Measurements from ENCODE around the gene RUSC2.
"Not testable (repeated sequence)": the region's sequence is repeated elsewhere in the genome, so short reads cannot be mapped to it uniquely, and the experiment has no call there.

The RUSC2 gene

GRCh38 chr9:35489313-35490154 lies at the start of gene RUSC2:
RUSC2 (plus strand) TSS chr9:35490111; CDS start chr9:35546522, 56,411 bp downstream.
- DNase-seq (ENCODE audit: low read depth): peak; percentile 94

DNA sequence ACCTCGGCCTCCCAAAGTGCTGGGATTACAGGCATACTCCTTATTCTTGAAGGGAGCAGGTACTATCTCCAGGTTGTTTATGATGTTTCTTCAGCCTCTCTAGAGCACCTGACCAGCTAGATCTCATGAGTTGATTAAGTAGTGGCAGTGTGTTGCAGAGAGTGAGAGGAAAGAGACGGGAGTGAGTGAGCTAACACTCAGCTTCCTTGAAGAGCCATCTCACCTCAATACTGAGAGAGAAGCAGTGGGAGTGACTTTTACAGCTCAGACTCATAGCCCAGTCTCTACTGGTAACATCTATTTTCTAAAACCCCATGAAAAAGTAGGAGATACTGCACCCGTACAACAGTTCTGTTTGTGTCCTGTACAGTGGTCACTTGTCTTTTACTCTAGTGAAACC lies 43.9 kb upstream of the RUSC2 start:
- DNase-seq (ENCODE audit: low read depth): no peak

DNA sequence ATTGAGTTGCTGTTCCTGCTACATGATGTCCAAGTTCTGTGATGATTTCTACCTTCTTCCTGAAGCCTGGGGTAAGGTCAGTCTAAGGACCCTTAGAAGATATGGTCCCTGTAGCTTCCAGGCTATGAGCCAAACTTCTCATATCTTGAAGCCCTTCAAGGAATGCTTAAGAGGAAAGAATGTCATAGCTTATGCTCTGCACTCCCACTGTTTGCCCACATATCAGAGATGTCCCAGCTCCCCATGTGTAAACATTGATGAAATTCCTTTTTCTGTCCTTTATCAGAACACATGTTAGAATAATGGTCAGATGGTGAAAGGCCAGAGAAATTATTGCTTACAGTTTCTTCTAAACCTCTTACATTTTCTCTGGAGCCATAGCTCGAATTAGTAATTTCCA lies 41.4 kb upstream of the RUSC2 start:
- no peak for DNase-seq (ENCODE audit: low read depth)

- peak; percentile 10 for DNase-seq (ENCODE audit: low read depth)
These were observed 37.4 kb upstream of the RUSC2 start for GRCh38 chr9:35452481-35452880.

DNA sequence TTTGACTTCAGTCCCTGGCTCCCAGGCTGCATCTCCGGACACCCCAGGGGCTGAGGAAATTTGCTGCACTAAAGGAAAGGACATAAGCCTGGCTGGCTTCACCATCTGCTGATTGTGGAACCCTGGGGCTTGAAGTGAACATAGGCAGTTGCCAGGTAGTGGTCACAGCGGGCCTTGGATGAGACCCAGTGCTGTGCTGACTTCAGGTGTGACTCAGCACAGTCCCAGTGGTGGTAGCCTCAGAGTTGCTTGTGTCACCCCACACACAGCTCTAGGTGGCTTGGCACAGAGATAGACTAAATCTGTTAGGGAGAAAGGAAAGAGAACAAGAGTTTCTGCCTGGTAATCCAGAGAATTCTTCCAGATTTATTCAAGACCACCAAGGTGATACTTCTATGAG lies 36.1 kb upstream of the RUSC2 start:
- no peak for DNase-seq (ENCODE audit: low read depth)

GRCh38 chr9:35464141-35465025 lies 25.5 kb upstream of the RUSC2 start:
- peak; percentile 47 for DNase-seq (ENCODE audit: low read depth)

DNA sequence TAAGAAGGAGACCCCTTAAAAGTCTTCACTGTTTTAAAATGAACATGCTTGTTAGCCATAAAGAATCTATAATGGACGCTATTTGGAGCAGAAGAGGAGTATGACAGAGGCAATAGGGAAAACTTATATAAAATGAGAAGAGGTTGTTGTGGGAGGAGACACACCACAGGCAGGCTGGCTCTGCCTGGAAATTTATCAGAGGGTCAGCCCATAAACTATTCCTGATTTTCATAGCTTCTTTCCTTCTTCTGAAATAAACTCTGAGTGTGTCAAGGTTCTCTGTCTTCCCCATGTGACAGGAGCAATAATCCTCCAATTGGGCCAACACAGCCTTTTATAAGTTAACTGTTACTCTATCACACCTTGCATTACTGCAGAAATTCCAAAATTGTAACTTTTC lies 19.6 kb upstream of the RUSC2 start:
- no peak for DNase-seq (ENCODE audit: low read depth)

- DNase-seq (ENCODE audit: low read depth): peak; percentile 95
These were observed 19.0 kb upstream of the RUSC2 start for GRCh38 chr9:35470894-35471293.

- DNase-seq (ENCODE audit: low read depth): no peak
These were observed 13.3 kb upstream of the RUSC2 start for GRCh38 chr9:35476596-35476995.

- DNase-seq (ENCODE audit: low read depth): peak; percentile 85
These were observed 12.6 kb upstream of the RUSC2 start for GRCh38 chr9:35477211-35477855.

GRCh38 chr9:35478871-35479270 lies 11.0 kb upstream of the RUSC2 start:
- DNase-seq (ENCODE audit: low read depth): no peak

- DNase-seq (ENCODE audit: low read depth): peak; percentile 69
These were observed 8.4 kb upstream of the RUSC2 start for GRCh38 chr9:35481347-35481975.

DNA sequence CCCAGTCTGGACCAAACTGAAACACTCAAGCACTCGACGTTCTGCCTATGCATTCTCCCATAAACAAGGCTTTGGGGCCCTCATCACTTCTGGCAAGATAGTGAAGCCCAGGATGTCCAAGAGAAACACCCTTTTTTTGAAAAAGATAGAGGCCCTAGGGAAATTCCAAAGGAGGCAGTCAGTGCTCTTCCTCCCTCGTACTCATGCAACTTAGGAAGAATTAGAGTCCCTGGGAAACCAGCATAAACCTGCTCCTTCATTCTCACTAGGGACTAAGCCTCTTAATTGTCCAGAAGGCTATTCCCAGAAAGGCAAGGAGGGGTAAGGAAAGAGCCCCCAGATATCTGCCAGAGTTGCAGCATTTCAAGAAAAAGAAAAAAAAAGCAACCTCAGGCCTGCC lies 7.8 kb upstream of the RUSC2 start:
- no peak for DNase-seq (ENCODE audit: low read depth)

GRCh38 chr9:35484406-35484805 lies 5.5 kb upstream of the RUSC2 start:
- DNase-seq (ENCODE audit: low read depth): no peak

- DNase-seq (ENCODE audit: low read depth): no peak
These were observed 2.8 kb upstream of the RUSC2 start for GRCh38 chr9:35487081-35487480.

GRCh38 chr9:35488021-35488420 lies 1.9 kb upstream of the RUSC2 start:
- peak; percentile 80 for DNase-seq (ENCODE audit: low read depth)

DNA sequence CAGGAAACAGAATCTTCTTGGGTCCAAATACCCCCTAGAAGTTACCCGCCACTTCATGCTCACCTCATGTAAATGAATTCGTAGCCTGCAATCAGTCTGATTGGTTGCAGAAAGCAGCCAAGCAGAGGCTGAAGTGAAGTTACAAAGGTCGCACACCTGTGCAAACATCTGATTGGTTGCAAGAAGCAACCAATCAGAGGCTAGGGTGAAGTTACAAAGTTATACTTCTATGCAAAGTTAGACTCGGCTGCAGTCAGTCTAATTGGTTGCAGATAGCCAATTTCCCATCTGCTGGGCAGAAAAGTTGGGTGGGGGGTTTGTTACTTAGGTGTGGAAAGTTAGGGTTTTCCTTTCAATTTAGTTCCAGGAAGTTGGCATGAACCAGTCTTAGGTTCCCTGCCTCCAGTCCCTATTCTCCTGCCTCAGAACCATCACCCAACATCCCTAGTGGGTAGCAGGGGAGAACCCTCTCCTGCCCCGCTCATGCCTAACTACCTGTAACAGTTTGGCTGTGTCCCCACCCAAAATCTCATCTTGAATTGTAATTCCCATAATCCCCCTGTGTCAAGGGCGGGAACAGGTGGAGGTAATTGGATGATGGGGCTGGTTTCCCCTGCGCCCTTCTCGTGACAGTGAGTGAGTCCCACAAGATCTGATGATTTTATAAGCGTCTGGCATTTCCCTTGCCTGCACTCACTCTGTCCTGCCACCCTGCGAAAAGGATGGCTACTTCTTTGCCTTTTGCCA lies 1.2 kb upstream of the RUSC2 start:
- no peak for DNase-seq (ENCODE audit: low read depth)

GRCh38 chr9:35490155-35490909 lies 421 bp downstream of the RUSC2 start:
- no peak for DNase-seq (ENCODE audit: low read depth)

DNA sequence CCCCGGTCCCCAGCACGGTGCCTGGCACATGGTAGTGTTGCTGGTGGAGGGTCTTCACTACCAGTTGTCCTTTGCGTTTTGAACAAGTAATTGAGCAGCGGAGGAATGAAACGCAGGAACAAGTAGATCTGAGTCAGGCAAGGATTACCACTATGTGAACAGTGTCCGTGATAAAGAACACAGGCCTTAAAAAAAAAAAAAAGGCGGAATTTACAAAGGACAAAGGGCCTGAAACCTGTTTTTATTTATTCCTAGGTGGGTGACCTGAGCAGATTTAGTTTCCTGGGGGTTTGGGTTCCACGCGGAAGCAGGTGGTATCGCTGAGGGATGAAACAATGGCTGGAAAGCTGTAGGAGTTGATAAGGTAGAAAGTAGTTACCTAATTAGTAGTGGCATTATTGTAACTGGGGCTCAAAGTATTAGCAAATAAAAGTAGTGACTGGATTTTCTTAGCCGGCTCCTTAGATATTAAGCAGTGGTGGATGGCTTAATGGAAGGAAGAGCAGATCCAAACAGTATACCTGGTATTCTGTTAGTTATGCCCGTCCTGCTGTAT lies 1.1 kb downstream of the RUSC2 start:
- DNase-seq (ENCODE audit: low read depth): peak; percentile 20

DNA sequence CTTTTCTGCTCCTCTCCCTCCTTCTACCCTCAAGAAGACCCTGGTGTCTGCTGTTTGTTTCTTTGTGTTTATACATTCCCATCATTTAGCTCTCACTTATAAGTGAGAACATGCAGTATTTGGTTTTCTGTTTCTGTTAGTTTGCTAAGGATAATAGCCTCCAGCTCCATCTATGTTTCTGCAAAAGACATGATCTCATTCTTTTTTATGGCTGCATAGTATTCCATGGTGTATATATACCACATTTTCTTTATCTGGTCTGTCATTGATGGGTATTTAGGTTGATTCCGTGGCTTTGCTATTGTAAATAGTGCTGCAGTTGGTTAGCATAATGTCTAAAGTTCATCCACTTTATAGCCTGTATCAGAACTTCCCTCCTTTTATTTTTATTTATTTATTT lies 3.2 kb downstream of the RUSC2 start:
- not testable (repeated sequence) for DNase-seq (ENCODE audit: low read depth)
